NT2/D1 (cell line): Measurements from ENCODE around the gene MARCKSL1.

Experiments used
- SUZ12 ChIP-seq: IDR thresholded peaks from 2 replicates; pipeline ENCODE4 v1.6.1; 2011; ENCODE audit not compliant: insufficient read length, insufficient read depth; ENCODE audit errors: extremely low read depth
- YY1 ChIP-seq: IDR thresholded peaks from 2 replicates; pipeline ENCODE4 v1.6.1; 2011; ENCODE audit not compliant: insufficient read length, insufficient read depth
- ZNF274 ChIP-seq: IDR thresholded peaks from 2 replicates; pipeline ENCODE4 v1.6.1; 2011; ENCODE audit warnings: mild to moderate bottlenecking, low read depth, low read length

DNA sequence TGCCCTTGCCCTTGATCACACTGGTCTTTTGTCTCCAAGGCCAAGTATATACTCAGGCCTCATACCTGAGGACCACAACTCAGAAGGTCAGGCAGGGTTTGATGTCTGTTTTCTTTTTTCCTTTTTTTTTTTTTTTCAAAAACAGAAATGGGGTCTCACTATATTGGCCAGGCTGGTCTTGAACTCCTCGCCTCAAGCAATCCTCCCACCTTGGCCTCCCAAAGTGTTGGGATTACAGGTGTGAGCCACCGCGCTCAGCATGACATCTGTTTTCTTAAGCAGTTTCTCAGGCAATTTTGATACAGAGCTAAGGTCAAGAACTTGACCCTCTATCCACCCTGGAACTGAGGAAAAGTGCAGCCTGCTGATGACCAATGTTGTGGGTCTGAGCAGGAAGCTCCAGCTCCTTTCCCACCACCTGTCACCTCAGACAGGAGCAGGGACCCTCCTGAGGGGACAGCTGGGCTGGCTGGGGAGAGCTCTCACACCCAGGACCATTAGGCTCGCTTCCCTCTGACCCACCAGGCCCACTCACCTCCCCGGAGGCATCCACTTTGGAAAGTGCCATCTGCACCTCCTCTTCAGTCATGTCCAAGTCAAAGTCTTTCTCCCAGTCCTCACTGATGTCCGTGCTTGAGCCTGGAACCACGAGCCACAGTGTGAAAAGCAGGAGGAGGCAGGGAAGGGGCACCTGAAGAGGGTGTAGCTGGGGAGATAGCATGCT is 32.0 kb upstream of the MARCKSL1 start:
- TF ChIP-seq YY1 (no peak), ZNF274 (no peak), SUZ12 (no peak)
